Heart right ventricle (tissue), 16 donors: ENCODE results near the gene ME3. TPM values are rescaled to one million over a fixed set of nuclear protein-coding genes. Genes with fewer than 3 reads are reported as not detected.

Source experiments
- ATAC-seq, 8 donors: fragments of 200-7000 bp; cut with Tn5 transposase; one replicate each; pipeline ENCODE4 v1.9.1; 2020; ENCODE audit warnings: mild to moderate bottlenecking in 8 of 8, moderate library complexity in 8 of 8, moderate number of reproducible peaks in 1 of 8
- DNase-seq, 2 donors: peaks; one replicate each; pipeline ENCODE4 v3.0.0-alpha.2; 2020
- H3K27ac ChIP-seq, 10 donors: fragments of 200-600 bp; sonication (generic) in 2 of 10; one replicate each; pipeline versions ENCODE4 v1.5.0 to v1.8.0; 2020 to 2022; ENCODE audit warnings: mild to moderate bottlenecking in 3 of 10
- H3K27me3 ChIP-seq, 7 donors: fragments of 200-600 bp; one replicate each; pipeline ENCODE4 v1.8.0; 2021 to 2022; ENCODE audit warnings: mild to moderate bottlenecking in 2 of 7
- H3K36me3 ChIP-seq, 9 donors: fragments of 200-600 bp; sonication (generic) in 1 of 9; one replicate each; pipeline versions ENCODE4 v1.5.0 to v1.8.0; 2020 to 2022; ENCODE audit warnings: mild to moderate bottlenecking in 2 of 9
- H3K4me1 ChIP-seq, 9 donors: fragments of 200-600 bp; sonication (generic) in 1 of 9; one replicate each; pipeline versions ENCODE4 v1.5.0 to v1.8.0; 2020 to 2022; ENCODE audit warnings: mild to moderate bottlenecking in 4 of 9
- H3K4me3 ChIP-seq, 10 donors: fragments of 200-600 bp; sonication (generic) in 2 of 10; one replicate each; pipeline versions ENCODE4 v1.5.0 to v1.8.0; 2020 to 2022; ENCODE audit warnings: mild to moderate bottlenecking in 7 of 10, moderate library complexity in 2 of 10
- H3K9me3 ChIP-seq, 11 donors: fragments of 200-600 bp in 10 of 11; sonication (generic) in 2 of 11; one replicate each; pipeline versions ENCODE4 v1.5.0 to v1.8.0; 2013 to 2022; ENCODE audit warnings: mild to moderate bottlenecking in 2 of 11, control low read depth in 1 of 11, moderate library complexity in 1 of 11
- CTCF ChIP-seq, 9 donors: fragments of 200-600 bp; sonication (generic) in 2 of 9; IDR thresholded peaks; one replicate each; pipeline versions ENCODE4 v1.5.0 to v1.8.0; 2021 to 2022; ENCODE audit warnings: antibody characterized with exemption in 9 of 9, mild to moderate bottlenecking in 5 of 9, moderate library complexity in 1 of 9
- WGBS, 2 donors: extraction: QIAGEN DNeasy Blood & Tissue Kit; methylation state at CpG; one replicate each; pipeline ENCODE4 v1.1.7; 2013; ENCODE audit warnings: inconsistent platforms in 1 of 2; 5-methylcytosine and 5-hydroxymethylcytosine counted together
- intact Hi-C, 10 donors: fragments of 100-400 bp; cut with DNase I; formaldehyde crosslinking; loops; one replicate each; pipeline versions ENCODE4 v1.11.1 to v1.14.2; 2022
- polyA plus RNA-seq, 2 donors: library from polyadenylated mRNA; stranded (reverse); fragments of 200-250 nt; gene quantifications; one replicate each; pipeline ENCODE4 v1.2.3, GENCODE V29; 2013
- total RNA-seq, 10 donors: library from RNA; stranded (reverse); fragmentation: NEBNext Ultra II Directional in 3 of 10; extraction: Animal tissue kit (Norgen Biotek cat#: 25700) in 3 of 10; gene quantifications; one replicate each; pipeline versions ENCODE4 v1.2.1 to v1.2.4, GENCODE V29; 2021 to 2023
- donor health status: Arrhythmogenic right ventricular cardiomyopathy.
- donor health status: ischemic (EF 13 %, LVEDD 7.1; RV severe dilation, severe dysfunction).
- donor health status: healthy with polysubstance abuse.
- donor health status: DM: no; HTN: yes; CAD: no.
- donor health status: DM: no; HTN: no; CAD: no.
- donor health status: ischemic (EF 25% LVEDD 6.9; RV normal size, moderate dysfunction).
- donor health status: ischemic (EF 25% LVEDD 5.7; RV mildly dilated, moderate dysfunction).
- donor health status: healthy.
- donor health status: DM: yes; HTN: yes; CAD: no.
- donor health status: Ischemic cardiomyopathy.
- donor health status: ischemic (EF 35%, LVEDD 5.7; RV mildly dilated, moderate dysfunction).
- donor health status: nonischemic (EF 11% LVEDD 7.7; RV severe dilation, severe dysfunction).
- donor health status: DM: yes; HTN: yes; CAD: no.
- donor health status: PGD.
- donor health status: ischemic (EF 29% LVEDD 5.4; RV normal size, mild dysfunction).
- donor health status: nonischemic (EF 23%, LVEDD 6.1; RV moderate dilation, normal function).

ME3 gene
- total and polyA plus RNA-seq, 12 donors, result 17.2 to 46.8 (median 33.7) TPM

DNA sequence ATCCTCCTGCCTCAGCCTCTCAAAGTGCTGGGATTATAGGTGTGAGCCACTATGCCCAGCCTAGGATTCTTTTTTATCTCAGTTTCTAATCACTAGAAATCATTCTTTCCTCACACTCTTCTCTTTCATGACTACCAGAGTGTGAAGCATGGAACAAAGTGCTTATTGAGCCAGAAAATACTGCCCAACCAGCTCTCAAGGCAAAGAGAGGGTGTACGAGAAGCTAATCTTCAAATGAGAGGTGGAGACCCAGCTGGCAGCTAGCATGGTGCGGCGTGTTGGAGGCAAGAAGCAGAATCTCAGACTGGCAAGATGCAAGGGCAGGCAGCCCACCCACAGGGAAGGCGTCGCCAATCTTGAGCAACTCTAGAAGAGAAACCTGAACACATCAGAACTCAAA is 41.1 kb upstream of the ME3 start:
- 96% methylated on average over 5 of the region's 5 CpGs for WGBS, 2 donors
- Histone ChIP-seq H3K4me3 (no peak overlapping the region), H3K27me3 (no peaks in the 10 kb centered on the region), H3K27ac (no peak overlapping the region), H3K9me3 (peaks cover 0 to 10% (median 0%) of the 10 kb centered on the region in 11 donors), H3K36me3 (no peaks in the 10 kb centered on the region), H3K4me1 (peaks cover 0 to 3% (median 0%) of the 10 kb centered on the region in 9 donors)
- TF ChIP-seq CTCF (IDR thresholded peaks at IDR 0.05), result no peak
- no peak for DNase-seq
- intact Hi-C loops, result no loop called here
- ATAC-seq, result no peak

DNA sequence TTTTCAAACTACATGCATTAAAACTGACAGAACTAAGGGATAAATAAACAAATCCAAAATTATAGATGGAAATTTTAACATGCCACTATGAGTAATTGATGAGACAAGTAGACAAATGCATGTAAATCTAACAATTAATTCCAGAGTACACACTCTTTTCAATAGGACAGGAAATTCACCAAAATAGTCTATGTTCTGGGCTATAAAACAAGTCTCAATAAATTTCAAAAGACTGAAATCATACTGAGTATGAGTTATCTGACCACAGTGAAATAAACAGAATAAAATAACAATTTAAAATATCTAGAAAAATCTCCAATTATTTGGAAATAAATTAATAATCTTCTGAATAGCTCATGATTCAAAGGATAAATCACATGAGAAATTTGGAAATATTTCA is 38.5 kb upstream of the ME3 start:
- H3K27ac ChIP-seq, result no peak overlapping the region
- ATAC-seq (no peak), DNase-seq (no peak)
- intact Hi-C loops, result no loop called here
- no peak for TF ChIP-seq CTCF (IDR thresholded peaks at IDR 0.05)
- no peaks in the 10 kb centered on the region for H3K36me3 ChIP-seq
- H3K9me3 ChIP-seq, result peaks cover 0 to 10% (median 0%) of the 10 kb centered on the region in 11 donors
- no peaks in the 10 kb centered on the region for H3K27me3 ChIP-seq
- H3K4me1 ChIP-seq, result peaks cover 0 to 3% (median 0%) of the 10 kb centered on the region in 9 donors
- no peak overlapping the region for H3K4me3 ChIP-seq

GRCh38 chr11:86708669-86709068 is 36.3 kb upstream of the ME3 start:
- WGBS, 2 donors, result 90 to 94% methylated on average over 2 of the region's 2 CpGs
- no peak for ATAC-seq
- DNase-seq, result no peak
- H3K36me3 ChIP-seq, result no peaks in the 10 kb centered on the region
- H3K27ac ChIP-seq, result no peak overlapping the region
- H3K9me3 ChIP-seq, result peaks cover 0 to 10% (median 0%) of the 10 kb centered on the region in 11 donors
- no peaks in the 10 kb centered on the region for H3K4me1 ChIP-seq
- intact Hi-C loops, result loop anchor here in 1 of 10 donors (10.0 kb wide), 1 partner anchor 556 kb away; no protein-coding TSS in a partner anchor
- H3K27me3 ChIP-seq, result no peaks in the 10 kb centered on the region
- no peak overlapping the region for H3K4me3 ChIP-seq
- no peak for TF ChIP-seq CTCF (IDR thresholded peaks at IDR 0.05)

DNA sequence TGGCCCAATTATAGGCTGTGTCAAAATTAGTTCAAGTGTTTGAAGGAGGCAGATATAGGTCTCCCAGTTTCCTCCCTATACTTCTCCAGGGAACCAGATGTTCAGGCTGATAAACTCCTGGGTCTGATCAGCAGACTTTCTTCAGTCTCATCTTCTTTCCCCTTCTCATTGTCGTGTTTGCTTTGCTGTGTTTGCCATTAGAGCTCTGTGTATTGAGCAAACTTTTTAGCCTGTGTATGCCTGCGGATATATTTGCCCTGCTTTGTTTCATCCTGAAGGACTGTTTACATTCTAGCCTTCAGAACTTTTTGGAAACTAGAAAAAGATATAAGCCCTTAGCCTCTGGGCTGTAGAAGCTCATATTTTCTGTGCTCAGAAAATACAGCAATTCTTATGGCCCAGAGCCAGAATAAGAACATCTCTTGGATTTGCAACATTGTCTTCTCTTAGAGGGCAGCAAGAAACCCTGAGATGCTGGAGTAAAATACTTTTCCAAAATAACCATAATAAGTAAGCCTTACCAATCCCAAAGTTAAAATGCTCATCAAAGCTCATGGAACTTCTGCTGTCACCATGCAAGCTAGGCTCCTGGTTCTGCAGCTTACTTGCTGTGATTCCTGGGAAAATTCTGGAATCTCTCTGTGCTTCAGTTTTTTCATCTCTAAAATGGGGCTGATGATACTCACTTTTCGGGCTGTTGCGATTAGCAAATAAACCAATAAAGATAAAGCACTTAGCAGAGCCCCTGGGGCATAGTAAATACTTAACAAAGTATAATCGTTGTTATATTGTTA is 34.1 kb upstream of the ME3 start:
- 84 to 85% methylated on average over 5 of the region's 5 CpGs for WGBS, 2 donors
- no peaks in the 10 kb centered on the region for H3K36me3 ChIP-seq
- no peak overlapping the region for H3K27ac ChIP-seq
- H3K27me3 ChIP-seq, result no peaks in the 10 kb centered on the region
- DNase-seq (no peak), ATAC-seq (no peak)
- no peak overlapping the region for H3K4me3 ChIP-seq
- peaks cover 0 to 10% (median 0%) of the 10 kb centered on the region in 11 donors for H3K9me3 ChIP-seq
- no peak for TF ChIP-seq CTCF (IDR thresholded peaks at IDR 0.05)
- intact Hi-C loops, result loop anchor here in 1 of 10 donors (10.0 kb wide), 1 partner anchor 558 kb away; no protein-coding TSS in a partner anchor
- H3K4me1 ChIP-seq, result no peaks in the 10 kb centered on the region
